IPS DF 4.7 (cell line): ENCODE data around the gene OR51L1.
"Not testable (repeated sequence)": the region's sequence is repeated elsewhere in the genome, so short reads cannot be mapped to it uniquely, and the experiment has no call there.

Experiments used
- DNase-seq: peaks from one replicate; pipeline ENCODE4 v3.0.0-alpha.2; 2013; ENCODE audit warnings: low spot score; ENCODE audit errors: extremely low read depth

Gene OR51L1, protein sequence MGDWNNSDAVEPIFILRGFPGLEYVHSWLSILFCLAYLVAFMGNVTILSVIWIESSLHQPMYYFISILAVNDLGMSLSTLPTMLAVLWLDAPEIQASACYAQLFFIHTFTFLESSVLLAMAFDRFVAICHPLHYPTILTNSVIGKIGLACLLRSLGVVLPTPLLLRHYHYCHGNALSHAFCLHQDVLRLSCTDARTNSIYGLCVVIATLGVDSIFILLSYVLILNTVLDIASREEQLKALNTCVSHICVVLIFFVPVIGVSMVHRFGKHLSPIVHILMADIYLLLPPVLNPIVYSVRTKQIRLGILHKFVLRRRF

DNA sequence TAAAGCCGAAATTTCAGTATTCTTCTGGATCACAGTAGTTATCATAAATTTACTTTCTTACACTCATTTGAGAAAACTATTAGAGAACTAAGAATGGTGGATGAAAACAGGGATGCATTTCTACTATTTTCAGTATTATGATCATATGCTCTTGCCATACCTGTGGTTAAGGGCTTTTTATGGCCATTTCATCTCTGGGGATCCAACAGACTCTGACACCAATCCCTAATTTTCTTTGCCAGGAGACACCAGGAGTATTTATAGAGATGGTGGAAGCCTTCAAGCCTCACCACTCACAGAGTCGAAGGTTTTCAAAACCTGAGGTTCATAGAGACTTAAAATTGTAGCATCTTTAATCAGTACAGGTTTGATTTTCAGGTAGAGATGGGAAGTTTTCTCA, at the start of gene OR51L1:
Gene OR51L1, plus strand, starts transcription at position 301 of the 400 bp plus-strand sequence. CDS start 4,132 bp downstream, outside the sequence.
- no peak for DNase-seq

DNA sequence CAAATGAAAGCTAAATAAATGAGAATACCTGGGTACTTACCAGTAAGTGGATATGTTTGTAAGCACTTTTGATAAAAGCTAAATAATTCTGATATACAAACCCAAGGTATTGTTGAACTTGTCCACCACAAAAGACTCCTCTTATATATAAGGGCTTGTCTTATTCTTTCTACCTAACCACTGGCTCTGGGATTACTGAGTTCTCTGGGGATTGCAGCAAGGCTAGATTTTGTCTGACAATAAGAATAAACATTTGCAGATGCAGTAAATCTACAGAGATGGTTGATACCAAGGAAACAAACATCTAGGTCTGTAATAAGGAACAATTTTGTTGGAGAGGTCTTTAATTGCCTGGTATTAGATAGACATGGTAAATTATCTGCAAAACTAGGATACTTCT, 47.1 kb upstream of the OR51L1 start, which contains the start of gene OR51A4:
Gene OR51A4, minus strand, starts transcription at position 101 of the 400 bp plus-strand sequence. CDS start 505 bp downstream, outside the sequence.
- no peak for DNase-seq

DNA sequence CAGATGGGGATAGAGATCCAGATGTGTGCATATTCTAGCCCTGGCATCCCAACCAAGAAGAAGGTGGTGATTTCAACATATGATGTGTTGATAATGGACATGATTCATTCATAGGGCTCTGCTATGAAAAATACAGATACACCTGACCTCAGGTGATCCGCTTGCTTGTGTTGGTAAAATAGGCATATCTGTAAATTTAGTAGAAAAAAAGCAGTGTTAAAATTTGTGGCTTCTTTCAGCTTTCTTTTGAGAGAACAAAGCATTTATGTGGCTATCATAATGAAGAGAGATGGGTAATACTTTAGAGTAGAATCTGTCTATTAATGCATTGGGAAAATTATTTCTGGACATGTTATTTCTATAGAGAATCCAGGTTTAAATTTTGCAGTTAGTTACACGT, 39.0 kb upstream of the OR51L1 start, which contains the start of gene OR51A2:
Gene OR51A2, minus strand, starts transcription at position 101 of the 400 bp plus-strand sequence. Its CDS starts 0 bp downstream, at position 101.
- DNase-seq = not testable (repeated sequence)

DNA sequence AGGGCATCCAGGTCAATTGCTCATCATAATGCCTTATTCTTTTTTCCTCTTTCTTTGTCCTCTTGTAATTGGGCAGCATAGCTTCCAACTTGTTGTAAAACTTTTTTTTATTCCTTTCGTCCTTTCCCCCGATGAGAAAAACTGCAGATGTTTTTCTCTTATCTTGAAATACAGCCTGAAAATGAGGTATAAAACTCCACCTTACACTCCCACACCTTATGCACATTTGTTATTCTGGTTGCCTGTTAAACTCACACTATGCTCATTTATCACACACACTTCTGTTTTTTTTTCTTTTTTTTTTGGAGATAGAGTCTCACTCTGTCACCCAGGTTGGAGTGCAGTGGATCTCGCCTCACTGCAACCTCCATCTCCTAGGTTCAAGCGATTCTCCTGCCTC, 37.3 kb upstream of the OR51L1 start:
- no peak for DNase-seq

DNA sequence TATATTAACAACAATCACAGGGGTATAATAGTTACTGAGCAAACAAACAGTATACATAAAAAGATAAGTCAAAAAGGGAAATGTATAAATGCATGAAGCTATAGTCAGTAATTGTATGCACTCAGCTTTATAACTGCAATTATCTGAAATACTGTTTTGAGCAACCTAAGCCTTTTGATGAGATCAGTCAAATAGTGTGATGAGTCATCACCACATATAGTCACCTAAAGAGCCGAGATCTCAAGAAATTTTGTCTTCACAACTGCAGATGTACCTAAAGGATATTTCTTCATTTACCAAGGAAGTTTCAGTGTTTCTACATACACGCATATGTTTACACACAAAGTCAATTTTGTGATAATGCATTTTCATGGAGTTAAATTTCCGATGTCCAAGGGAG, 33.8 kb upstream of the OR51L1 start:
- no peak for DNase-seq

DNA sequence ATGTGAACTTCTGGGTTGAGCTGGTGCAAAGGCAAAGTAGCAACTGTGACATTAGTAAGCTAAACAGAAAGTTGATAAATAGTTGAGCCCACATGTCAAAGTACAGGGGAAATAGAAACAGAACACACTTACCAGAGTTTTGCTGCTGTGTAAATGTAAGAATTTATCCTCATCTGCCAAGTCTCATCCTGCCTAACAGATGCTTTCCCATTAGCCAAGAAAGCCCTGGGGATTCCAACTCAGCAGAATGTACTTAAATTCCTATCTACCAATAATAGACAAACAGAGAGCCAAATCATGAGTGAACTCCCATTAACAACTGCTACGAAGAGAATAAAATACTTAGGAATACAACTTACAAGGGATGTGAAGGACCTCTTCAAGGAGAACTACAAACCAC, 31.8 kb upstream of the OR51L1 start:
- DNase-seq = no peak

DNA sequence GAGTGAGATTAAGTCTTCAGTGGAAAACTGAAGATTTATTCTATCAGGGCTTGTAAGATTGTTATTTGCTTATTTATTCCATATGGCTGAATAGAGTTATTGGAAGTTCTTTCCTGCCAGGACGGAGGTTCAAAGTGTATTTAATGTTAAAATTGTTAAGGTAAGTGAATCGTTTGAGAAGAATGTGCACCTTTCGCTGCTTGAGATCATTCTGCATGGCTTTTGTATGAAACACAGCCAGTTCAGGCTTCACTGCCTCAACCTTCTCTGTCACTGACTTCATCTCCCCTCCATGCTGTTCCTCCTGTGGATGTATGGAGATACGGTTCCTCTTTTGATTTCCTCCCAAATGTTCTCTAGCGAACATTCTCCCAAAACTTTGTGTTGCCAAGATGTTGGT, 19.2 kb upstream of the OR51L1 start:
- no peak for DNase-seq

DNA sequence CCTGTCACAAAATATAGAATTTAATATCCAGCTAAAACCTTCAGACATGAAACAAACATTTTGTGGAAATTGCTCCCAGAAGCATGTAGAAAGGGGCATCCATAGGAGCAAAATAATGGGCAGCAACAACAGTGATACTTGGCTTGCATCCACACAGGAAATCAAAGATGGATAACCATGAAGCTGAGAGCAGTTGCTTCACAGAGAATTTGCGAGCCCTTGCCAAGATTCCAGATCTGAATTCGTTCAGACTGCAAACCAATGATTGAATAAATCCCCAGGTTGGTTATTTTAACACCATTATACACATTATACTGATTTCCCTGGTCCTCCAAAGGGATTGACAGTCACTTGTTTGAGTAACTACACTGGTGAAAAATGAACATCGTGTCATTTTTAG, 15.6 kb upstream of the OR51L1 start:
- DNase-seq = no peak

DNA sequence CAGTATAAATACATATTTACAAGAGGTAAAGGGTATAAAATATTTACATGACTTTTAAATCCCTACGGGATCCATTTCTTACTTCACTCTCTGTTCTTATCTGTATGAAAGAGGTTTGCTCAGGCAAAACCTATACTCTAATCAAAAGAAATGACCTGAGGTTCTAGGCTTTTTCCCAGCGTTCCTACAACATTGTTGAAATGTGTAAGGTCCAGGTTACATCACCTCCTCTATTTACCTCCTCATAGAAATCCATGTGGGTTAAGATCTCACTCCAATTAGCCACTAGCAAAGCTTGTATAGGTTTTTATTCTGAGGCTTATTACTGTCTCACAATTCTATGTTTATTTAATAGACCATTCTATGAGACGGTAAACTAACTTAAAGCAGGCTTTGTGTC, 12.0 kb upstream of the OR51L1 start:
- DNase-seq = no peak

DNA sequence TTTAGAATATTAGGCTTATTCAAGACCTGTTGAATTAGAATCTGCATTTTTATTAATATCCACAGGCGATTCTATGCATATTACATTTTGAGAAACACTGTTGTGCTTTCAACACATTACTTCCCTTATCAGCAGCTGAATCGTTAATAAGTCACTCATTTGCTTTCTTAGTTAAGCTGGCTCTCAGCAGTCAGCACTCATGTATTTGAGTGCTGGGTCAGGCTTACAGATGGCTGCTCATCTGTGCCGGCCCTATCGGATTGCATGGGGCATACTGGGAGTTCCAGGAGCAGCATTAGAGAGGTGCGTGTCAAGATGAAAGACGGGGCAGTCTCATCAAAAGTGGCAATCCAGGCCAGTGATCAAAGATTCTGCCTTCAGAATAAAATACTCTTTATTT, 10.8 kb upstream of the OR51L1 start:
- DNase-seq = no peak

DNA sequence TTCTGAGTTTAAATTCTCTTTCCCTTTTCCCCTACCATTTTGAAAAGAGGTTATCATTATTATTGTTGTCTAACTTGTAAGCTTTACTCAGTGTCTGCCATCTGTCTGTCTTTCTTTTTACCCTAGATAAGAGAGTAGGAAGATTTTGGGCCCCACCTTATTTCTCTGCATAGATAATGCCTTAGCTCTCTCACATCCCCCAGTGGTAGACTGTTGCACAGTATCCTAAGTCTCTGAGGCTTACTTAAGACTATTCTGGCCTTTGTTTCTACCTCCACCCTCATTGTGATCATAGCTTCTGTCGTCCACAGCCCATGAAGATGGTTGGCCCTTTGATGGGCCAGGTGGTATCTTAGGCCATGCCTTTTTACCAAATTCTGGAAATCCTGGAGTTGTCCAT, 3.6 kb upstream of the OR51L1 start:
- no peak for DNase-seq

DNA sequence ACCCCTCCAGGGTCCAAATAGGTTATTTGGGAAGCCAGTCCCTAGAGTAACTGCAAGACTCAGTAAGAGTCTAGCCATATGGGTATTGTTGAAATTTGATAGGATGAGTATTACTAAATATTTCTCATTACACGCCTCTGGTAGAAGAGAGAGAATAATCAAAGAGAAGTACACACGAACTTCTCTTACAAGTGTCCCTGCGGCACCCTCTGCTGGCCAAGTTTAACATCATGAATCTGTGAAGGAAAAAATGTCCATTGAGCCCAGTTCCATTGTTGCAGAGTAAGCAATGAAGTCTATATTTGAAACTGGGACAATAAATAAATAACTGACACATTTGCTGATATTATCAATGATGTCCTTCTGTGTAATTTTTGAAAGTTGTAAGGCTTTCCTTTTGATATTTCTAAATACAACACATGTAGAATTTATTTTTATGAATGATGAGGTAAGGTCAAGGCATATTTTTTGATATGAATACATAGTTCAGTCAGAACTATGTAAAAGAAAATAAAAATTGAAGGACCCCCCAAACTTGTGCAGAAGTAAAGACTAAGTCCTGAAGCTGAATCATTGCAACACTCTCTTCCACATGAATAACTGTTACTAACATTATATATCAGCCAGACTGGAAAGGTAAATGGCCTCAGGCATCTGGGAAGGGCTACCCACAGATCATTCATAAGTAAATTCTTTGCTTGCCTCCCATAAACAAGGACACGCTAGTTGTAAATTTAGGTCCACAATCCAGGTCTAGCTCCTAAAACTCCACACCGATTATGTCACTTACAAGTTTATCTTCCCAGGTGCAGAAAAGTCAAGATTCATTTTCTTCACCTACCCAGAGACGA, 10.0 kb downstream of the OR51L1 start:
- DNase-seq = peak; percentile 14

DNA sequence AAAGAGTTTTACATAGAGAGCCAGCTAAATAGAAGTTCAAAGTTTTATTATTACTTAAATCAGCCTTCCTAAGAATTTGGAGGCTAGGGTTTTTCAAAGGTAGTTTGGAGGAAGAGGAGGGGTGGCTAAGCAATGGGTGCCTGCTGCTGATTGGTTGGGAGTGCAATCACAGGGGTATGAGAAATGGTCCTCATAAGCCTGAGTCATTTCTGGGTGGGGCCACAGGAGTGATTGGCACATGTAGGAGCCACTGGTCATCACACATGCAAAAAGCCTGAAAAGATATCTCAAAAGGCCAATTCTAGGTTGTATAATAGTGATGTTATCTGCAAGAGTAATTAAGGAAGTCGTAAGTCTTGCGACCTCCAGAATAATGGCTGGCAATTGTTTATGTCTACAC, 12.9 kb downstream of the OR51L1 start:
- no peak for DNase-seq

DNA sequence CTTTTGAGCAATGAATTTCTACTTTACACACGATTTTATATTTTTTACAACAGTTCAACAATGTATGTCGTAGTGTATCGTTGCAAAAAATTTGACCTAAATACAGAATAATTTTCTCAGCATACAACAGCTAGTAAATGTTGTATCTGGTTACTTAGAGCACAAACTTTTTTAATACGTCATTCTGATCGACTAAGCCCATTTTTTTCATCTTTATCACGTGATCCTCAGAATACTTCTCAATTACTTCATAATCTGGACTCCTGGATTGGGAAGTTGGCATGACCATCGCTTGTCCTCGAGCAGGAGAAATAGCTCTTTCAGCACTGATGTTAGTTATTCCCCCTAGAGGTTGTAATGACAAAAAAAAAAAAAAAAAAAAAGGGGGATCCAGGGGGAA, 16.6 kb downstream of the OR51L1 start:
- no peak for DNase-seq

DNA sequence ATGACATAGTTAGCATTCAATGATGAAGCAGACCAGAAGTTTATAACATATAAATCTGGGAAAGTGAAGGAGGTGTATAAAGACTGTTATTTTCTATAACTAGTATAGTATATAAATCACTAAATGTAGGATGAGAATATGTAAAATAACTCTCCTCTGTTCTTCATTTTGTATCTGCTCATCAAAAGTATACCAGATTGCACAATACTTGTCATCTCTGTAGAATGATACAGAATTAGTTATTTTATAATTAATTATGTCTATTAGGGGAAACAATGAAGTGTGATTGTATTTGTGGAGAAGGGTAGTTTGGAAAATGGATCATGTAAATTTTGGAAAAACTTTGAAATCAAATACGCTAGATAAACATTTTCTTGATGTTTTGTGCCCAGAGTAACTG, 18.4 kb downstream of the OR51L1 start:
- no peak for DNase-seq

DNA sequence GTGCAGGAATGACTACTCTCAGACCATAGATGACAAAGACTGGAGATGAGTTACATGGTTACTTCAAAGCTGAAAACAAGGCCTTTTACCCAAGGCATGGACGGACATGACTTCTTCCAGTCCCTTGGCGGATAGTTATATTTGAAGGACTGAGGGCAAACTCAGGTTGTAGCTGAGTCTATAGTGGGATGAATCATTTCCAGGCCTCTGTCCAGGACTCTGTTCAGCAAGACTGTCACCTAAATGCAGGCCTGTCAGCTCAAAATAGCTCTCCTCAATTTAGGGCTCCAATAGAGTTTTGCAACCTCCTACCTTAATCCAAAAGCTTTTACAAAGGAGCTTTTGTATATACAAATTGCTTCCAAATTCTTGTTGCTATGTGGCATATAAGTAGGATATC, 27.3 kb downstream of the OR51L1 start:
- DNase-seq = no peak

DNA sequence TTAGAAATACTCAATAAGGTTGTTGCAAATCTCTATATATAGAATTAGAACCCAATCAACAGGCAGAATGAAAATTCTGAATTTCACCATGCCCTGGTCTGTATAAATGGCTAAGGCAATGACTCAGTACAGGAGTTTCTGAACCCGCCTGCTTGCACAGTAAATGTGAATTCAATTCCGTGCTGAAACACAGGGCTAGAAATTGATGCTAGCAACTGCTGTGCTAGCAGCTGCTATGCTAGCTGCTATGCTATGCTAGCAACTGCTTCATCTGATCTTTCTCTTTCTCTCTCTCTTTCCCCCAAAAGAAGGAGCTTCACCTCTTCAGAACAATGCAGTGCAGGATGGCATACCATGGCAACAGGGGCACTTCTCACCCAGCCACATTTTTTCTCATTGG, 42.0 kb downstream of the OR51L1 start:
- DNase-seq = no peak

DNA sequence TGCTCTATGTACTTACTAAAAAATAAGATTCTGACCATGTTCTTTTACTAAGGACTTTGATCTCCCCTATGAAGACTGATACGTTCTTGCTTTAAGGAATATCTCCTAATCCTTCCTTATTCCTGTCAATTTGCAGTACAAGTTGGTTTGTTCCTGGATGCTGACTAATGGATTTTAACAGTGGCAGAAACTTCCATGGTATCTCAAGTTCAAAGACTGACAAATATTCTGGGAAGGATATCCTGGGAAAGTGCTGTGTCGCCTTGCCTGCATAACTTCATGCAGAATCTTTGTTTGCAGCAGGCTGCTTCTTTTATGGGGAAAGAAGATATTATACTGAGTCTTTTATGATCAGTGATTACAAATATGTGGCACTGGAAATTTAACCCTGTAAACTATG, 43.3 kb downstream of the OR51L1 start:
- no peak for DNase-seq

DNA sequence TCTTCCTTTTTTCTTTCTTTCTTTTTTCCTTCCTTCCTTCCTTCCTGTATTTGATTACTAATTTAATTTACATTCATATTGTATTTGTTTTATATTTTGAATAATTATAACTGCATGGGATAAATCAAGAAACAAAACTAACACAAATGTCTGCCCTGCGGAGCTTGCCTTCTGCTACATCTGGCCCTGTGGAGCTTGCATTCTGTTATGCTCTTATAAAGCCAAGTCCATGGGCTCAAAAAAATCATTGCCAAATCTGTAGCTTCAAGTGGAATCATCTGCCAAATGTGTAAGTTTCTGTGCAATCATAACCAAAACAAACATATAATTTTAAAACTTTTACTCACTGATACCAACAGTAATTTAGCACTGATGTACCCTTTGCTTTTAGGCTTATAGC, 43.7 kb downstream of the OR51L1 start:
- DNase-seq = no peak

DNA sequence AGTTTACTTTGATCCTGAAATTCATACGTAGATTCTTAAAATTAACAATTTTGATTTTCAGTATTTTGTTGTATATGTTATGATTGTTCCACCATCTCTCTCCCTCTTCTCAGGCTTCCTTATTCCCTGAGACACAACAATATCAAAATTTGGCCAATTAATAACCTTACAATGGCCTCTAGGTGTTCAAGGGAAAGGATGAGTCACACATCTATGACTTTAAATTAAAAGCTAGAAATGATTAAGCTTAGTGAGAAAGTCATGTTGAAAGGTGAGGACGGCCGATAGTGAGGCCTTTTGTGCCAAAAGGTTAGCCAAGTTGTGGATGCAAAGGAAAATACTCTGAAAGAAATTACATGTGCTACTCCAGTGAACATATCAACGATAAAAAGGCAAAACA, 46.2 kb downstream of the OR51L1 start:
- no peak for DNase-seq

DNA sequence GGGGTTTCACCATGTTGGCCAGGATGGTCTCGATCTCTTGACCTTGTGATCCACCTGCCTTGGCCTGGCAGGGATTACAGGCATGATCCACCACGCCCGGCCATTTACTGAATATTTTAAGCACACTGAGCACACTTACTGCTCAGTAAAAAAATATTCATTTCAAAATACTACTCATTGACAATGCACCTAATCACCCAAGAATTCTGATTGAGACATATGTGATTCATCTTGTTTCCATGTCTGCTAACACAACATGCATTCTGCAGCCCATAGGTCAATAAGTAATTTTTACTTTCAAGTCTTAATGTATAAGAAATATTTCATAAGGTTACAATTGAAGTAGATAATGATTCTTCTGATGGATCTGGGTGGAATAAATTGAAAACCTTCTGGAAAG, 47.4 kb downstream of the OR51L1 start:
- no peak for DNase-seq

DNA sequence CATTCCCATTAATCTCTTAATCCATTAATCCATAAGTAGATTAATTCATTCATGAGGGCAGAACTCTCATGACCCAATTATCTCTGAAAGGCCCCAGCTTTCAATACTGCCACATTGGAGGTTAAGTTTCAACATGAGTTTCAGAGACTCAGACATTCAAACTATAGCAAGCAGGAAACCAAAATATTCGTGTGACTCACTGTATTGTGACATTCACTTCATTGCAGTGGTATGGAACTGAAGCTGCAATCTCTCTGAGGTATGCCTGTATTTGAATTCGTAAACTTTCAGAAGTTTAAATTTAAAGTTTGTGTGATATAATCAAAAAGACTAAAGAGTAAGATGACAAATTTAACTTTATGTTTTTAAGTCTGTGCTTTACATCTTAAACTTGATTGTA, 48.7 kb downstream of the OR51L1 start:
- no peak for DNase-seq

DNA sequence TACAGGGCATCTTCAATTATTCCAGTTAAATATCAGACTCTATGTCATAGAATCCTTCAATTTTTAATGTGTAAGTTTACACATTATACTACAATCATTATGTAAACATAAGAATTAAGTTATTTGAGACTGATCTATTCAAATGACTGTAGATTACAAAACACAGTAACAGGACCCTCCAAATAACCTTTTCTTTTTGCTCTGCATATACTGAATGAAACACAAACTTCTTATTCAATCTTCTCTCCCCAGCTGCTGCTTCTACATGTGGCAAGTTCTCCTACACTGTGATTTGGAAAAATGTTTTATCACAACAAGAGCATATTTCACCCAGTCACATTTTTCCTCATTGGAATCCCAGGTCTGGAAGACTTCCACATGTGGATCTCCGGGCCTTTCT, 51.6 kb downstream of the OR51L1 start, which contains the start of gene OR52J3:
Gene OR52J3, plus strand, starts transcription at position 301 of the 400 bp plus-strand sequence. Its CDS starts 0 bp downstream, at position 301.
- no peak for DNase-seq
